IPS-20b (cell line): Measurements from ENCODE around the gene STPG3.

ENCODE experiments used
- H3K27ac ChIP-seq: one replicate; pipeline ENCODE4 v1.5.1; 2013; ENCODE audit warnings: low read length
- H3K27me3 ChIP-seq: 2 replicates; pipeline ENCODE4 v1.6.1; 2013; ENCODE audit warnings: mild to moderate bottlenecking, low read length, inconsistent platforms; ENCODE audit not compliant: insufficient read depth
- H3K36me3 ChIP-seq: 2 replicates; pipeline ENCODE4 v1.6.1; 2013; ENCODE audit warnings: low read depth, mild to moderate bottlenecking, inconsistent platforms, low read length, moderate library complexity; ENCODE audit not compliant: insufficient read depth
- H3K4me1 ChIP-seq: 2 replicates; pipeline ENCODE4 v1.6.1; 2013; ENCODE audit warnings: mild to moderate bottlenecking, control low read depth, inconsistent platforms, low read length, moderate library complexity; ENCODE audit not compliant: insufficient read depth
- H3K4me3 ChIP-seq: 2 replicates; pipeline ENCODE4 v1.5.1; 2013; ENCODE audit warnings: mild to moderate bottlenecking, low read length, inconsistent platforms
- H3K9ac ChIP-seq: 2 replicates; pipeline ENCODE4 v1.6.1; 2013; ENCODE audit warnings: low read depth, mild to moderate bottlenecking, inconsistent platforms, low read length, moderate library complexity
- H3K9me3 ChIP-seq: 2 replicates; pipeline ENCODE4 v1.6.1; 2013; ENCODE audit warnings: mild to moderate bottlenecking, low read depth, low read length, inconsistent platforms; ENCODE audit not compliant: insufficient read depth

Gene STPG3

GRCh38 chr9:137293482-137294090 is 42.5 kb downstream of the STPG3 start:
- no peaks in the 10 kb centered on the region for H3K36me3 ChIP-seq
- H3K9ac ChIP-seq: no peak overlapping the region
- no peak overlapping the region for H3K27ac ChIP-seq
- peaks cover 18% of the 10 kb centered on the region for H3K4me1 ChIP-seq
- no peaks in the 10 kb centered on the region for H3K9me3 ChIP-seq
- H3K27me3 ChIP-seq: peaks cover 46% of the 10 kb centered on the region
- no peak overlapping the region for H3K4me3 ChIP-seq

- H3K36me3 ChIP-seq: no peaks in the 10 kb centered on the region
- H3K4me3 ChIP-seq: no peak overlapping the region
- no peak overlapping the region for H3K9ac ChIP-seq
- no peak overlapping the region for H3K27ac ChIP-seq
- H3K9me3 ChIP-seq: no peaks in the 10 kb centered on the region
- peaks cover 52% of the 10 kb centered on the region for H3K27me3 ChIP-seq
- peaks cover 24% of the 10 kb centered on the region for H3K4me1 ChIP-seq
Measured at GRCh38 chr9:137294091-137294680, 43.1 kb downstream of the STPG3 start.

- no peak overlapping the region for H3K27ac ChIP-seq
- H3K4me3 ChIP-seq: peak overlapping the region; percentile 53; the same call in 1 of the 2 replicates
- peaks cover 27% of the 10 kb centered on the region for H3K4me1 ChIP-seq
- peaks cover 58% of the 10 kb centered on the region for H3K27me3 ChIP-seq
- no peaks in the 10 kb centered on the region for H3K9me3 ChIP-seq
- no peaks in the 10 kb centered on the region for H3K36me3 ChIP-seq
- H3K9ac ChIP-seq: no peak overlapping the region
Measured at GRCh38 chr9:137294681-137295237, 43.7 kb downstream of the STPG3 start.

- Histone ChIP-seq H3K36me3 (no peaks in the 10 kb centered on the region), H3K4me3 (peak overlapping the region; percentile 53; the same call in 1 of the 2 replicates), H3K4me1 (peaks cover 27% of the 10 kb centered on the region), H3K9me3 (no peaks in the 10 kb centered on the region), H3K9ac (no peak overlapping the region), H3K27me3 (peaks cover 62% of the 10 kb centered on the region), H3K27ac (no peak overlapping the region)
Measured at GRCh38 chr9:137295238-137295811, 44.2 kb downstream of the STPG3 start.

- Histone ChIP-seq H3K9me3 (no peaks in the 10 kb centered on the region), H3K4me1 (peaks cover 27% of the 10 kb centered on the region), H3K27me3 (peaks cover 62% of the 10 kb centered on the region), H3K27ac (no peak overlapping the region), H3K4me3 (peak overlapping the region; percentile 51; the same call in 1 of the 2 replicates), H3K9ac (no peak overlapping the region; the same call in 1 of the 2 replicates), H3K36me3 (no peaks in the 10 kb centered on the region)
Measured at GRCh38 chr9:137295849-137296669, 45.0 kb downstream of the STPG3 start.

- Histone ChIP-seq H3K4me1 (peaks cover 27% of the 10 kb centered on the region), H3K27me3 (peaks cover 65% of the 10 kb centered on the region), H3K9me3 (no peaks in the 10 kb centered on the region), H3K36me3 (no peaks in the 10 kb centered on the region), H3K27ac (no peak overlapping the region), H3K4me3 (peak overlapping the region; percentile 51; the same call in 1 of the 2 replicates), H3K9ac (no peak overlapping the region; the same call in 1 of the 2 replicates)
Measured at GRCh38 chr9:137296670-137297664, 45.9 kb downstream of the STPG3 start.

- Histone ChIP-seq H3K4me1 (peaks cover 30% of the 10 kb centered on the region), H3K9me3 (no peaks in the 10 kb centered on the region), H3K36me3 (no peaks in the 10 kb centered on the region), H3K9ac (peak overlapping the region; percentile 66; the same call in 1 of the 2 replicates), H3K27me3 (peaks cover 71% of the 10 kb centered on the region), H3K4me3 (peak overlapping the region; percentile 100; the same call in 1 of the 2 replicates), H3K27ac (no peak overlapping the region)
Measured at GRCh38 chr9:137297966-137298365, 46.9 kb downstream of the STPG3 start.

- peak overlapping the region; percentile 100 for H3K4me3 ChIP-seq
- no peak overlapping the region for H3K27ac ChIP-seq
- H3K27me3 ChIP-seq: peaks cover 74% of the 10 kb centered on the region
- H3K9ac ChIP-seq: peak overlapping the region; percentile 66; the same call in 1 of the 2 replicates
- peaks cover 31% of the 10 kb centered on the region for H3K4me1 ChIP-seq
- no peaks in the 10 kb centered on the region for H3K9me3 ChIP-seq
- H3K36me3 ChIP-seq: no peaks in the 10 kb centered on the region
Measured at GRCh38 chr9:137298401-137299202, 47.5 kb downstream of the STPG3 start.

GRCh38 chr9:137299203-137299565 is 48.1 kb downstream of the STPG3 start:
- no peaks in the 10 kb centered on the region for H3K9me3 ChIP-seq
- peaks cover 72% of the 10 kb centered on the region for H3K27me3 ChIP-seq
- H3K4me1 ChIP-seq: peaks cover 31% of the 10 kb centered on the region
- no peak overlapping the region for H3K27ac ChIP-seq
- peak overlapping the region; percentile 100 for H3K4me3 ChIP-seq
- no peaks in the 10 kb centered on the region for H3K36me3 ChIP-seq
- peak overlapping the region; percentile 66; the same call in 1 of the 2 replicates for H3K9ac ChIP-seq

- peak overlapping the region; percentile 89 for H3K27ac ChIP-seq
- peaks cover 65% of the 10 kb centered on the region for H3K27me3 ChIP-seq
- peaks cover 31% of the 10 kb centered on the region for H3K4me1 ChIP-seq
- H3K9ac ChIP-seq: peak overlapping the region; percentile 95; the same call in 1 of the 2 replicates
- H3K9me3 ChIP-seq: no peaks in the 10 kb centered on the region
- H3K4me3 ChIP-seq: peak overlapping the region; percentile 100
- H3K36me3 ChIP-seq: no peaks in the 10 kb centered on the region
Measured at GRCh38 chr9:137299938-137300337, 48.9 kb downstream of the STPG3 start.
